Activated naive CD8-positive, alpha-beta T cell treated with anti-CD3 and anti-CD28 coated beads, Interleukin-2, amount 10 ng/mL, durations not matched to agents 7 days and 5 days (primary cell): ENCODE results near the gene SYNCRIP. TPM values are rescaled to one million over a fixed set of nuclear protein-coding genes. Genes with fewer than 3 reads are reported as not detected.
"Not testable (repeated sequence)": the region's sequence is repeated elsewhere in the genome, so short reads cannot be mapped to it uniquely, and the experiment has no call there.

ENCODE experiments used
- ATAC-seq: fragments of 150-1000 bp; cut with Tn5 transposase; one replicate; pipeline ENCODE4 v1.10.0; 2021; ENCODE audit warnings: low read depth, moderate library complexity
- POLR2A ChIA-PET: fragments of 350-600 bp; sonication (Branson Sonifier 250); formaldehyde crosslinking; loops from one replicate; lab custom pipeline; 2021; ENCODE audit warnings: antibody characterized with exemption; lab: Charles Lee
- DNase-seq: peaks from one replicate; pipeline ENCODE4 v3.0.0; 2021
- H3K27ac Mint-ChIP-seq: one replicate; pipeline ENCODE4 v1.8.0; 2022; ENCODE audit warnings: mild to moderate bottlenecking, mixed read lengths
- H3K27me3 Mint-ChIP-seq: one replicate; pipeline ENCODE4 v1.8.0; 2022; ENCODE audit warnings: mild to moderate bottlenecking, moderate library complexity, mixed read lengths
- H3K36me3 Mint-ChIP-seq: one replicate; pipeline ENCODE4 v1.8.0; 2021; ENCODE audit warnings: mild to moderate bottlenecking, mixed read lengths
- H3K4me1 Mint-ChIP-seq: one replicate; pipeline ENCODE4 v1.8.0; 2021; ENCODE audit warnings: mixed read lengths
- H3K4me3 Mint-ChIP-seq: one replicate; pipeline ENCODE4 v1.8.0; 2022; ENCODE audit warnings: mild to moderate bottlenecking, moderate library complexity, mixed read lengths
- H3K9me3 Mint-ChIP-seq: one replicate; pipeline ENCODE4 v1.8.0; 2021; ENCODE audit warnings: mixed read lengths
- total RNA-seq, 2 experiments: library from RNA; stranded (reverse); gene quantifications; one replicate each; pipeline ENCODE4 v1.2.3, GENCODE V29; 2021

SYNCRIP gene
- total RNA-seq, 2 experiments from 2014 or later: 94.4 to 99.3 TPM

DNA sequence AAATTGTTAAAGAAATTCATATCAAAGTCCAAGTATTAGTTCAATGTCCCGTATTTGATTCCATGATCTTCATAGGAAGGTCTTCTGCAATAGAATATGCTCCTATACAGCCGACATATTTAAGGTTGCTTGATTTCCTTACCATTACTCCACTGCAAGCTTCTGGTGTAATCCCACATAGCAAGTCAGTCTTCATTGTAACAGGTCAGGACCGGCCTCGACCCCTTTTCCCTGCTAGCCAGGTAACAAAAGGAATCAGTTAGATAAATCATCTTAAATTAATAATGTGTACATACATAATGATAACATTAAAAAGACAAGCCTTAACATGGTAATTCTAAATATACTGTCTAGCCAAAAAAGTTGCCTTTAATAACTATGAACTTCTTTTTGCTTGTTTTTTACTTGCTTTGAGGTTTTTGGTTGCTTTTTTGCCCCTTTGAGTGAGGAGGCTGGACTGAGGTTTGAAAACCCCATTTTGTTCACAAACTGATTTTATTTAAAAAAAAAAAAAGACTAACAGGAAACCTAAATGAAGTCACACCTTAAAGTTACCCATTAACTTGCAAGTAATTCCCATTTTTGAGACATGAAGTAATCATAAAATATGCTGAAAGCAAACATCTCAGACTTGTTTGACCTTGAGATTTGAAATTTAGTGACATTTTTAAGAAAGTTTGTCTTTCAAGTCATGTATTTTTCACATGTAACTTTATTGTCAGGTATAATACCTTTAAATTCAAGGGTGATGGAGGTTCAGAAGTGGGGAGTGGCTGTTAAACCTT, 29.8 kb downstream of the SYNCRIP start:
- DNase-seq: no peak
- Mint-ChIP-seq H3K9me3 (no peaks in the 10 kb centered on the region), H3K4me3 (no peak overlapping the region), H3K27me3 (no peaks in the 10 kb centered on the region), H3K27ac (no peak overlapping the region), H3K4me1 (peaks cover 14% of the 10 kb centered on the region), H3K36me3 (peaks cover 39% of the 10 kb centered on the region)
- POLR2A ChIA-PET: interaction anchor here (0.9 kb wide), 1 partner anchor 30 kb away, joined by 3 read pairs; the partner anchor contains the start of gene SYNCRIP
- peak; percentile 36 for ATAC-seq

DNA sequence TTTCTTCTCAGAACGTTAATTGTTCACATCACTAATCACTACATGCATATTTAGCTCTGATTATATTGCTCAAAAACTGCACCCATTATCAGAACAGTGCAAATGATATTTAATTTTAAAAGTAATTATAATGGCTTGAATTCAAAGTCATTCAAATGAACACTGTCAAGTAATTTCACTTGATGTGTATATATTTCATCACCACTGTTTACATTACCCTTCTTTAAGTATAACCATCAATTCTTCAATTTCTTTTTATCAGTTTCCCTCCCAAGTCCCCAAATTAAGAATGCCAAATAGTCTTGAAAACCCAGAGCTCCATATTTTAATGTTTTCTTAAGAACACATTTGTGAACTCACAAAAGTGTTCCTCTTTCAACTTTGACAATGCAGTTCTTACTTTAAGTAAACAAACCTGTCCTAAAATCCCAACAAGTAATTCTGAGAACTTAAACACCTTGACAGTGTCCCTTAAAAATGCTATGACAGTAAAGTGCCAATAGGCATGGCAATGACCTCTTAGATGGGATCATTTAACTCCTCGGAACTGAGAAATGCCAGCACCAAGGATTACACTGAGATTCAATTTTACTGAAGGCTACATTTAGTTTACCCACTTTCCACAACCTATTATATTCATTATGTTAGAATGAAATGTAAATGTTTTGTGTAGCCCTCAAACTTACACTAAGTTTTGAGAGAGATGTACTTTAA, 32.3 kb downstream of the SYNCRIP start:
- H3K27ac Mint-ChIP-seq: no peak overlapping the region
- H3K9me3 Mint-ChIP-seq: no peaks in the 10 kb centered on the region
- ATAC-seq (no peak), DNase-seq (no peak)
- H3K27me3 Mint-ChIP-seq: no peaks in the 10 kb centered on the region
- no peak overlapping the region for H3K4me3 Mint-ChIP-seq
- H3K36me3 Mint-ChIP-seq: peaks cover 40% of the 10 kb centered on the region
- POLR2A ChIA-PET: interaction anchor here (1.0 to 1.5 kb wide), 2 partner anchors 32 to 68 kb away, joined by 4 read pairs; partner anchors contain the start of gene SYNCRIP
- H3K4me1 Mint-ChIP-seq: peaks cover 12% of the 10 kb centered on the region

DNA sequence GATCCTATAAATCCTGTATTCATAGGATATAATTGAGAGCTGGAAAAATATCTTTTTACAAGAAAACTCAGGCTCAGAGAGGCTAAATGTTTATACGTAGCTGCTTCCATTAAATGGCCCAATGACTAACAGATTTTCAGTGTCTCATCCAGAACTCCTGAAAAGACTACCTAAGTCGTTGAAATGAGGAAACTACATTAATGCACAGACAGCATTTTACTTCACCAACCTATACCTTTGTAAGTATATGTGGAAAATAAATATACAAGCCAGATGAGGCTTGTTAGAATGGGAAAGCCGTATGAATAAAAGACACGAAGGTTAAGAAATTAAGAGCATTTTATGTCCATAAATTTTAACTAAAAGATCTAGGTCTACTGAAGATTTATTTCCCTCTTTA, 40.6 kb downstream of the SYNCRIP start:
- Mint-ChIP-seq H3K9me3 (no peaks in the 10 kb centered on the region), H3K36me3 (peaks cover 23% of the 10 kb centered on the region), H3K4me3 (no peak overlapping the region), H3K4me1 (peaks cover 6% of the 10 kb centered on the region), H3K27me3 (no peaks in the 10 kb centered on the region), H3K27ac (no peak overlapping the region)
- POLR2A ChIA-PET: interaction anchor here (1.4 kb wide), 1 partner anchor 76 kb away, joined by 10 read pairs; no protein-coding TSS in a partner anchor
- ATAC-seq: no peak
- DNase-seq: no peak

DNA sequence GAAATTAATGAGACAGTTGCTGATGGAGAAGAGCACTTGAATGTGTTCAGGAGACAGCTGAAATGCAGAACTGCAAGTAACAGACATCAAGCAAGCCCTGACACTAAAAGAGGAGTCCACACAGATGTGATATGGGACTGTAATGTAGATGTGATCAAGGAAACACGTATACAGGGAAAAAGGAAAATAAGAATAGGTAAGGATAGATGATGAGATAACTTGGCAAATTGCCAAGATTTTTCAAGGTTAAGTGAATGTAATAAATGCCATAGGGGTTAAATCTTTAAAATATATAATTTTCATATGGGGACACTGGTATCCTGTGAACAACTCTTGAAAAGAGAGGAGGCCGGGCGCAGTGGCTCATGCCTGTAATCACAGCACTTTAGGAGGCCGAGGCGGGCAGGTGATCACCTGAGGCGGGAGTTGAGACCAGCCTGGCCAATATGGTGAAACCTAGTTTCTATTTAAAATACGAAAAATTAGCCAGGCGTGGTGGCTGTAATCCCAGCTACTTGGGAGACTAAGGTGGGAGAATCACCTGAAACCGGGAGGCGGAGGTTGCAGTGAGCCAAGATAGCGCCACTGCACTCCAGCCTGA, 41.9 kb downstream of the SYNCRIP start:
- H3K27me3 Mint-ChIP-seq: no peaks in the 10 kb centered on the region
- POLR2A ChIA-PET: no interaction called here
- ATAC-seq (no peak), DNase-seq (no peak)
- peak overlapping the region; percentile 28 for H3K27ac Mint-ChIP-seq
- no peak overlapping the region for H3K4me3 Mint-ChIP-seq
- no peaks in the 10 kb centered on the region for H3K9me3 Mint-ChIP-seq
- peaks cover 6% of the 10 kb centered on the region for H3K4me1 Mint-ChIP-seq
- H3K36me3 Mint-ChIP-seq: peaks cover 20% of the 10 kb centered on the region

DNA sequence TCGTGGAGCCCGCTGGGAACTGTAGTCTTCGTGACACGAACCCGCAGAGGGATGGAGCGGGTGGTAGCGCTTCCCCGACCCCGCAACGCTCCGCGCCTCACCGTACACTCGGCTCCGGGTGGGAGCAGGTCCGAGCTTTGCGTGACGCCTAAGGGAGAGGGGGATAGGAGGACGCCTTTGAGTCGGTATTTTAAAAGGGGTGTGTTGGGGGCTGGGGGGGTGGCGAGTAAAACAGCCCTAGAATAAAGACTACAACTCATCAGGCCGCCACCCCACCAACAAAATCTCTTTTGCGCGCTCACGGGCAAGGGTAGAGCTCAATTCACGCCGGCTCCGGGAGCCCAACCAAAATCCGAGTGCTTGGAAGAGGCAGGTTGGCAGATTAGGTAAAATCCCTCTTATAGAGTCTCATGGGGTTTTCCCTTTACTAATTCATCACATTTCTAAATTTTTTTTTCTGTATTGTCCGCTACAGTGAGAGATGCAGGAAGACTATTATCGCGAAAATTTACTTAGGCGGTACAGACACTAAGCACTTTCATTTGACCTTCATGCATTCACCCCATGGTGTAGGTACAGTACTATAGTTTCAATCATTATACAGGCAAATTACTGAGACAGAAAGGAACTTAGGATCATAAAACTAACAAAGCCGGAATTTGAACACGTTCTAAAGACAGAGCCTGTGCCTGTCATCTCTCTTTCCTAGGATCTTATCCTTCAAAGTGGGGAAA, 48.3 kb downstream of the SYNCRIP start:
- H3K36me3 Mint-ChIP-seq: peaks cover 28% of the 10 kb centered on the region
- H3K27me3 Mint-ChIP-seq: peaks cover 2% of the 10 kb centered on the region
- peaks cover 12% of the 10 kb centered on the region for H3K9me3 Mint-ChIP-seq
- H3K4me1 Mint-ChIP-seq: peaks cover 25% of the 10 kb centered on the region
- POLR2A ChIA-PET: interaction anchor here (0.7 to 2.9 kb wide), 9 partner anchors 13 to 145 kb away, joined by 3 to 66 read pairs (median 7); partner anchors contain the start of genes NT5E and SYNCRIP
- peak overlapping the region; percentile 96 for H3K27ac Mint-ChIP-seq
- ATAC-seq (no peak), DNase-seq (no peak)
- H3K4me3 Mint-ChIP-seq: peak overlapping the region; percentile 95

DNA sequence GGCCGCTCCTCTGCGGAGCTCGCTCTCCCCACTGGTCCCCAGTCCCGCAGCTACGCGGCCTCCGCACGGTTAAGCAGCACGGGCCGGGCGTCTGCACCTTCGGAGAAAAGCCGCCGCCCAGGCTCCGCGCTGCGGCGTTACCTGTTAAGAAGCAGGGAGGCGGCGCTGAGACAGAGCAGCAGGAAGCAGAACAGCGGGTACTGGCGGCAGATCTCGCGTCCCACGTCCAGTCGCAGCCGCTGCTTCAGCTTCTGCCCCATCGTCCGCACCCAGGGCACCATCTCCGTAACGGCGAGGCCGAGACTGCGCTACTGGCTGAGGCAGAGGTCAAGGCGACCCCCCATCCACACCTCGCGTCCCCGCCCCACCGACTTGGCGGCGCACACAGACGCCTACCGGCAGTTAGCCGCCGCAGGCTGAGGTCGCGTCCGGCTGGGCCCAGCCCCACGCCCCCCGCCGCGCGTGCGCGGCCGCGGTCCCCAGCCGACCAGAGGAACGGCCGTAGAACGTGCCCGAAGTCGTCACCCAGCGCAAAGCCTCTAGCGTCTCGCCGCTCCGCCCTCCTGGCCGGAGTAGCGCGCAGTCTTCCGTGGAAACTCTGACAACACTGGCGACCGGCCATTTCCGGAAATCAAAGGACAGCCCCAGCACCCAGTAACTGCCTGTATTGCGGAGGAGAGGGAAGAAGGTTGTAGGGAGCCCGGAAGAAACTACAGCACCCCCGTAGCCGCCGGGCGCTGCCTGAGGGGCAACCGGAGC, 49.1 kb downstream of the SYNCRIP start, which contains the start of gene SNX14:
Gene SNX14 (minus strand): TSS at position 421 of the 759 bp plus-strand sequence. CDS start 140 bp downstream, at position 281.
- peaks cover 35% of the 10 kb centered on the region for H3K36me3 Mint-ChIP-seq
- H3K9me3 Mint-ChIP-seq: peaks cover 14% of the 10 kb centered on the region
- H3K4me3 Mint-ChIP-seq: peak within 1 kb of the TSS; percentile 95
- peak within 1 kb of the TSS; percentile 96 for H3K27ac Mint-ChIP-seq
- DNase-seq (peak; percentile 81), ATAC-seq (peak; percentile 85)
- peaks cover 2% of the 10 kb centered on the region for H3K27me3 Mint-ChIP-seq
- POLR2A ChIA-PET: interaction anchor here (0.6 to 2.9 kb wide), 17 partner anchors 13 to 144 kb away, joined by 3 to 66 read pairs (median 4); partner anchors contain the start of genes NT5E and SYNCRIP
- H3K4me1 Mint-ChIP-seq: peaks cover 25% of the 10 kb centered on the region

DNA sequence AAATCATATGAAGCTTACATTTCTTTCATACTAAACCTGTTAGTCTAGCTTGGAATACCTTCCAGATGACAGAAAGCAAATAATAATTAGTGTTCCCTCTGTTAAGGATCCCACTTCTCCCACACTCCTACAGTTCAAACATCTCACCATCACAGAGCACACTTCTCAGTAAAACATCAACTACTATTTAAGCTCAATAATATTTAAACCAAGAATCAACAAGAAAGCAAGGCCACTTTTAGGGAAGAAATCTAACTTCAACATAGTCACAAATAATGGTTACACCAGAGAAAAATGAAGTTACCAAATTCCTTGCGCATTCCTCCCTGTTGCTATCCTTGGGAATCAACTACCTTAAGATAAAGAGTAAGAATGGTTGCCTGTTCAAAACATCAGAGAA, 50.7 kb downstream of the SYNCRIP start:
- POLR2A ChIA-PET: interaction anchor here (0.8 to 2.9 kb wide), 3 partner anchors 50 to 86 kb away, joined by 3 to 66 read pairs (median 64); partner anchors contain the start of gene SYNCRIP
- DNase-seq (no peak), ATAC-seq (no peak)
- Mint-ChIP-seq H3K36me3 (peaks cover 40% of the 10 kb centered on the region), H3K27me3 (peaks cover 2% of the 10 kb centered on the region), H3K27ac (peak overlapping the region; percentile 96), H3K4me1 (peaks cover 25% of the 10 kb centered on the region), H3K9me3 (peaks cover 14% of the 10 kb centered on the region), H3K4me3 (peak overlapping the region; percentile 95)

DNA sequence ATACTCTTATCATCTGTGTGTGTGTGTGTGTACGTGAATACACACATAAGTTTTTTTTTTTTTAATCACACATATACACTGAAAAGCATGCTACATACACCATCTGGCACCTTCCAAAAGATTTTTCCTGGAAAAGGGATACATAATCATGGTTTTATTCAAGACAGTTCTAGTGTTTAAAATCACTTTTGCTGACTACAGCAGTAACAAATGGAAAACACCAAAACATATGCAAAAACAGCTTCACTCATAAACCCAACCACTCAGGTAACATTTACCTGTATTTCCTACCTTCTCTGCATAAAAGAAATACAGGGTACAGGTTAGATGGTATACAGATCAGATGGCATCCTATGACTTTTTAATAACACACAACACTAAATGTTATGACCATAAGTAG, 51.5 kb downstream of the SYNCRIP start:
- H3K36me3 Mint-ChIP-seq: peaks cover 44% of the 10 kb centered on the region
- POLR2A ChIA-PET: interaction anchor here (0.8 to 1.2 kb wide), 2 partner anchors 52 to 102 kb away, joined by 3 read pairs; partner anchors contain the start of gene SYNCRIP
- H3K9me3 Mint-ChIP-seq: peaks cover 14% of the 10 kb centered on the region
- no peak for ATAC-seq
- peak overlapping the region; percentile 28 for H3K4me3 Mint-ChIP-seq
- DNase-seq: no peak
- peaks cover 25% of the 10 kb centered on the region for H3K4me1 Mint-ChIP-seq
- H3K27me3 Mint-ChIP-seq: peaks cover 2% of the 10 kb centered on the region
- H3K27ac Mint-ChIP-seq: no peak overlapping the region

DNA sequence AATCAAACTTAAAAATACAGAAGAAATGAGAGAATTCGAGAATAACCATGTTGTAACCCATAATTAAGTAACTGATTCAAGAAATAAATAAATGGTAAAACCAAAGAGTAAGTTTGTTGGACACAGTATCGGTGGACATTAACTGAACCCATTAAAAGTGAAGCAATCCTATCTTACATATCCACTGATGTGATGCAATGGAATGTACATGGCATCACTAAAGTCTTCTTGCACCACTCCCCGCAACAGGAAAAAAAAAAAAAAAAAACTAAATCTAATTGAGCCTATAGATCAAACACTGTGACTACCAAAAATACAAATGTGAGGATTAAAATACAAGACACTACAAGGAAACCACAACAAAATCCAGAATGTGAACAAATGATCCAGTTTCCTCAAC, 56.9 kb downstream of the SYNCRIP start:
- Mint-ChIP-seq H3K36me3 (peaks cover 80% of the 10 kb centered on the region), H3K27ac (no peak overlapping the region), H3K27me3 (peaks cover 2% of the 10 kb centered on the region), H3K9me3 (peaks cover 41% of the 10 kb centered on the region), H3K4me3 (no peak overlapping the region), H3K4me1 (peaks cover 13% of the 10 kb centered on the region)
- DNase-seq (no peak), ATAC-seq (no peak)
- POLR2A ChIA-PET: no interaction called here

DNA sequence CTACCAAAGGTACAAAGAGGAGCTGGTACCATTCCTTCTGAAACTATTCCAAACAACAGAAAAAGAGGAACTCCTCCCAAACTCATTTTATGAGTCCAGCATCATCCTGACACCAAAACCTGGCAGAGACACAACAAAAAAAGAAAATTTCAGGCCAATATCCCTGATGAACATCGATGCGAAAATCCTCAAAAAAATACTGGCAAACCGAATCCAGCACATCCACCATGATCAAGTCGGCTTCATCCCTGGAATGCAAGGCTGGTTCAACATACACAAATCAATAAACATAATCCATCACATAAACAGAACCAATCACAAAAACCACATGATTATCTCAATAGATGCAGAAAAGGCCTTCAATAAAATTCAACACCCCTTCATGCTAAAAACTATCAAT, 59.9 kb downstream of the SYNCRIP start:
- POLR2A ChIA-PET, H3K27ac Mint-ChIP-seq, ATAC-seq, H3K4me3 Mint-ChIP-seq, H3K27me3 Mint-ChIP-seq, DNase-seq: not testable (repeated sequence)
- H3K4me1 Mint-ChIP-seq: peaks cover 11% of the 10 kb centered on the region
- peaks cover 29% of the 10 kb centered on the region for H3K9me3 Mint-ChIP-seq
- H3K36me3 Mint-ChIP-seq: peaks cover 59% of the 10 kb centered on the region

DNA sequence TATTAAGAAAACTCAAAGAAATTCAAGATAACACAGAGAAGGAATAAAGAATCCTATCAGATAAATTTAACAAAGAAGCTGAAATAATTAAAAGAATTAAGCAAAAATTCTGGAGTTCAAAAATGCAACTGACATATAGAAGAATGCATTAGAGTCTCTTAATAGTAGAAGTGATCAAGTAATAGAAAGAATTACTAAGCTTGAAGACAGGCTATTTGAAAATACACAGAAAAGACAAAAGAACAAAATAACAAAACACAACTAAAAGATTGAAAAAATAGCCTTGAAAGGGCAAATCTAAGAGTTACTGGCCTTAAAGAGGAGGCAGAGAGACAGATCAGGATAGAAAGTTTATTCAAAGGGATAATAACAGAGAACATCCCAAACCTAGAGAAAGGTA, 61.1 kb downstream of the SYNCRIP start:
- peaks cover 56% of the 10 kb centered on the region for H3K36me3 Mint-ChIP-seq

DNA sequence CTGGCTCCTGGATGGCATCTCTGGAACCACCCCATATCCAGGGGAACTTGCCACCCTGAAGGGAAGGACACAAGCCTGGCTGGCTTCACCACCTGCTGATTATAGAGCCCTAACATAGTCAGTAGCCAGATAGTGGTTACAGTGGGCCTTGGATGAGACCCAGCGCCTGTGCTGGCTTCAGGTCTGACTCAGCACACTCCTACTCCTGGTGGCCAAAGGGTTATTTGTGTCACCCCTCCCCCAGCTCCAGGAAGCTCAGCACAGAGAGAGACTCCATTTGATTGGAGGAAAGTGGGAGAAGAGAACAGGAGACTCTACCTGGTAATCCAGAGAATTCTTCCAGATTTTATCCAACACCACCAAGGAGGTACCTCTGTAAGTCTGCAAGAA, 61.8 kb downstream of the SYNCRIP start:
- H3K36me3 Mint-ChIP-seq: peaks cover 52% of the 10 kb centered on the region
- DNase-seq (no peak), ATAC-seq (no peak)
- H3K4me3 Mint-ChIP-seq: no peak overlapping the region
- no peak overlapping the region for H3K27ac Mint-ChIP-seq
- peaks cover 2% of the 10 kb centered on the region for H3K27me3 Mint-ChIP-seq
- peaks cover 9% of the 10 kb centered on the region for H3K4me1 Mint-ChIP-seq
- POLR2A ChIA-PET: interaction anchor here (1.3 kb wide), 1 partner anchor 12 kb away, joined by 3 read pairs; no protein-coding TSS in a partner anchor
- peaks cover 28% of the 10 kb centered on the region for H3K9me3 Mint-ChIP-seq

More for the DNA sequence above, 61.1 kb downstream of the SYNCRIP start:
- H3K4me3 Mint-ChIP-seq: no peak overlapping the region
- DNase-seq (no peak), ATAC-seq (no peak)
- peaks cover 11% of the 10 kb centered on the region for H3K4me1 Mint-ChIP-seq
- POLR2A ChIA-PET: interaction anchor here (1.3 kb wide), 1 partner anchor 12 kb away, joined by 3 read pairs; no protein-coding TSS in a partner anchor
- H3K27ac Mint-ChIP-seq: no peak overlapping the region
- peaks cover 2% of the 10 kb centered on the region for H3K27me3 Mint-ChIP-seq
- peaks cover 29% of the 10 kb centered on the region for H3K9me3 Mint-ChIP-seq
